Neural cell (in vitro differentiated cells): ENCODE results near the gene AHRR. TPM values are rescaled to one million over a fixed set of nuclear protein-coding genes. Genes with fewer than 3 reads are reported as not detected.

Experiments used
- H2AFZ ChIP-seq: fragments of 200-600, 300-800 bp; sonication (generic), shearing (Covaris generic); 2 replicates; pipeline ENCODE4 v1.6.0; 2014; ENCODE audit warnings: low read depth, mild to moderate bottlenecking, antibody characterized with exemption, low read length, moderate library complexity
- H3F3A ChIP-seq: fragments of 200-600 bp; shearing (Covaris generic); 2 replicates; pipeline ENCODE4 v1.6.1; 2016; ENCODE audit warnings: mild to moderate bottlenecking, moderate library complexity, mixed read lengths, antibody characterized with exemption, low read length; ENCODE audit not compliant: insufficient read depth, poor library complexity, severe bottlenecking
- H3K27ac ChIP-seq: fragments of 200-600, 300-800 bp; sonication (generic), shearing (Covaris generic); 2 replicates; pipeline ENCODE4 v1.5.1; 2014; ENCODE audit warnings: mild to moderate bottlenecking, low read length, moderate library complexity
- H3K27me3 ChIP-seq: fragments of 300-800, 200-600 bp; sonication (generic), shearing (Covaris generic); 2 replicates; pipeline ENCODE4 v1.6.0; 2014; ENCODE audit warnings: mild to moderate bottlenecking, low read depth, low read length, moderate library complexity; ENCODE audit not compliant: insufficient read depth
- H3K36me3 ChIP-seq: fragments of 300-800, 200-600 bp; sonication (generic), shearing (Covaris generic); 2 replicates; pipeline ENCODE4 v1.5.1; 2014; ENCODE audit warnings: mild to moderate bottlenecking, antibody characterized with exemption, low read length, moderate library complexity; ENCODE audit not compliant: insufficient read depth
- H3K4me2 ChIP-seq: fragments of 300-800, 200-600 bp; sonication (generic), shearing (Covaris generic); 2 replicates; pipeline ENCODE4 v1.6.0; 2014; ENCODE audit warnings: mild to moderate bottlenecking, low read length
- H3K4me3 ChIP-seq: fragments of 300-800, 200-600 bp; sonication (generic), shearing (Covaris generic); 2 replicates; pipeline ENCODE4 v1.5.1; 2014; ENCODE audit warnings: mild to moderate bottlenecking, low read length, moderate library complexity
- H3K79me2 ChIP-seq: fragments of 200-600 bp; shearing (Covaris generic); replicated peaks from 2 replicates; pipeline ENCODE4 v1.6.0; 2014; ENCODE audit warnings: mild to moderate bottlenecking, low read length, moderate library complexity; ENCODE audit not compliant: insufficient read depth
- H3K9ac ChIP-seq: fragments of 300-800, 200-600 bp; sonication (generic), shearing (Covaris generic); 2 replicates; pipeline ENCODE4 v1.6.1; 2016; ENCODE audit warnings: mild to moderate bottlenecking, low read length, mixed read lengths
- H3K9me2 ChIP-seq: fragments of 200-600 bp; shearing (Covaris generic); 2 replicates; pipeline ENCODE4 v1.6.1; 2016; ENCODE audit warnings: mild to moderate bottlenecking, low read length, mixed read lengths; ENCODE audit not compliant: insufficient read depth
- H3K9me3 ChIP-seq: fragments of 200-600, 300-800 bp; sonication (generic), shearing (Covaris generic); 2 replicates; pipeline ENCODE4 v1.6.1; 2016; ENCODE audit warnings: mild to moderate bottlenecking, mixed run types, low read length, moderate library complexity, mixed read lengths
- H4K20me1 ChIP-seq: fragments of 200-600 bp; shearing (Covaris generic); 2 replicates; pipeline ENCODE4 v1.6.1; 2016; ENCODE audit warnings: mild to moderate bottlenecking, mixed run types; ENCODE audit not compliant: insufficient read depth
- CTCF ChIP-seq: fragments of 450-650 bp; IDR thresholded peaks from 2 replicates; pipeline ENCODE4 v1.5.1; 2014; ENCODE audit warnings: antibody characterized with exemption, mild to moderate bottlenecking, moderate library complexity; ENCODE audit not compliant: poor library complexity, severe bottlenecking
- EP300 ChIP-seq: fragments of 450-650 bp; conservative IDR thresholded peaks from 2 replicates; pipeline ENCODE4 v1.6.1; 2014; ENCODE audit warnings: antibody characterized with exemption, mild to moderate bottlenecking, moderate library complexity; ENCODE audit not compliant: poor library complexity, severe bottlenecking
- EZH2 ChIP-seq: fragments of 200-600, 300-800 bp; shearing (Covaris generic), sonication (generic); IDR thresholded peaks from 2 replicates; pipeline ENCODE4 v1.6.1; 2014; ENCODE audit warnings: antibody characterized with exemption, low read length, borderline replicate concordance, mild to moderate bottlenecking; ENCODE audit not compliant: insufficient read depth, poor library complexity, severe bottlenecking
- MXI1 ChIP-seq: fragments of 450-650 bp; conservative IDR thresholded peaks from 2 replicates; pipeline ENCODE4 v1.6.1; 2014; ENCODE audit warnings: antibody characterized with exemption, mild to moderate bottlenecking; ENCODE audit not compliant: poor library complexity, severe bottlenecking
- POLR2AphosphoS5 ChIP-seq: IDR thresholded peaks from 2 replicates; pipeline ENCODE4 v1.6.1; 2012
- RAD21 ChIP-seq: fragments of 450-650 bp; conservative IDR thresholded peaks from 2 replicates; pipeline ENCODE4 v1.6.1; 2014; ENCODE audit warnings: antibody characterized with exemption, mild to moderate bottlenecking, moderate library complexity
- SMC3 ChIP-seq: fragments of 450-650 bp; conservative IDR thresholded peaks from 2 replicates; pipeline ENCODE4 v1.6.1; 2014; ENCODE audit warnings: antibody characterized with exemption, mild to moderate bottlenecking, moderate library complexity; ENCODE audit not compliant: poor library complexity
- TAF1 ChIP-seq: IDR thresholded peaks from 2 replicates; pipeline ENCODE4 v1.6.1; 2012; ENCODE audit warnings: low read depth
- polyA plus RNA-seq: library from polyadenylated mRNA; depleted of rRNA; stranded (reverse); fragments of >200 nt; gene quantifications from 2 replicates; pipeline ENCODE4 v1.2.3, GENCODE V29; 2014
- TF ChIP-seq, protein P1 (sequence below): IDR thresholded peaks from 2 replicates; pipeline ENCODE4 v1.6.1; 2012; ENCODE audit warnings: borderline replicate concordance

Gene AHRR
- polyA plus RNA-seq, 1 donor from 2014 or later, result 0.26 TPM

GRCh38 chr5:390623-391491, 69.3 kb downstream of the AHRR start:
- TF ChIP-seq TAF1 (no peak), RAD21 (no peak), POLR2AphosphoS5 (no peak), MXI1 (no peak), SMC3 (no peak), EZH2 (no peak), EP300 (no peak)
- TF ChIP-seq, protein P1, sequence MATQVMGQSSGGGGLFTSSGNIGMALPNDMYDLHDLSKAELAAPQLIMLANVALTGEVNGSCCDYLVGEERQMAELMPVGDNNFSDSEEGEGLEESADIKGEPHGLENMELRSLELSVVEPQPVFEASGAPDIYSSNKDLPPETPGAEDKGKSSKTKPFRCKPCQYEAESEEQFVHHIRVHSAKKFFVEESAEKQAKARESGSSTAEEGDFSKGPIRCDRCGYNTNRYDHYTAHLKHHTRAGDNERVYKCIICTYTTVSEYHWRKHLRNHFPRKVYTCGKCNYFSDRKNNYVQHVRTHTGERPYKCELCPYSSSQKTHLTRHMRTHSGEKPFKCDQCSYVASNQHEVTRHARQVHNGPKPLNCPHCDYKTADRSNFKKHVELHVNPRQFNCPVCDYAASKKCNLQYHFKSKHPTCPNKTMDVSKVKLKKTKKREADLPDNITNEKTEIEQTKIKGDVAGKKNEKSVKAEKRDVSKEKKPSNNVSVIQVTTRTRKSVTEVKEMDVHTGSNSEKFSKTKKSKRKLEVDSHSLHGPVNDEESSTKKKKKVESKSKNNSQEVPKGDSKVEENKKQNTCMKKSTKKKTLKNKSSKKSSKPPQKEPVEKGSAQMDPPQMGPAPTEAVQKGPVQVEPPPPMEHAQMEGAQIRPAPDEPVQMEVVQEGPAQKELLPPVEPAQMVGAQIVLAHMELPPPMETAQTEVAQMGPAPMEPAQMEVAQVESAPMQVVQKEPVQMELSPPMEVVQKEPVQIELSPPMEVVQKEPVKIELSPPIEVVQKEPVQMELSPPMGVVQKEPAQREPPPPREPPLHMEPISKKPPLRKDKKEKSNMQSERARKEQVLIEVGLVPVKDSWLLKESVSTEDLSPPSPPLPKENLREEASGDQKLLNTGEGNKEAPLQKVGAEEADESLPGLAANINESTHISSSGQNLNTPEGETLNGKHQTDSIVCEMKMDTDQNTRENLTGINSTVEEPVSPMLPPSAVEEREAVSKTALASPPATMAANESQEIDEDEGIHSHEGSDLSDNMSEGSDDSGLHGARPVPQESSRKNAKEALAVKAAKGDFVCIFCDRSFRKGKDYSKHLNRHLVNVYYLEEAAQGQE, result no peak
- H3K4me3 ChIP-seq, result no peak overlapping the region
- no peak overlapping the region for H2AFZ ChIP-seq
- H3K9me3 ChIP-seq, result no peaks in the 10 kb centered on the region
- H3K9me2 ChIP-seq, result no peaks in the 10 kb centered on the region
- no peaks in the 10 kb centered on the region for H3F3A ChIP-seq
- no peak overlapping the region for H3K9ac ChIP-seq
- H3K79me2 ChIP-seq, result no peaks in the 10 kb centered on the region
- H3K27ac ChIP-seq, result no peak overlapping the region
- no peak overlapping the region for H3K4me2 ChIP-seq
- no peaks in the 10 kb centered on the region for H3K27me3 ChIP-seq
- no peaks in the 10 kb centered on the region for H4K20me1 ChIP-seq
- H3K36me3 ChIP-seq, result no peaks in the 10 kb centered on the region

- no peaks in the 10 kb centered on the region for H4K20me1 ChIP-seq
- H3K4me3 ChIP-seq, result no peak overlapping the region
- no peak overlapping the region for H3K27ac ChIP-seq
- no peaks in the 10 kb centered on the region for H3K9me3 ChIP-seq
- no peak overlapping the region for H2AFZ ChIP-seq
- H3K36me3 ChIP-seq, result no peaks in the 10 kb centered on the region
- H3K27me3 ChIP-seq, result no peaks in the 10 kb centered on the region
- H3F3A ChIP-seq, result no peaks in the 10 kb centered on the region
- no peaks in the 10 kb centered on the region for H3K9me2 ChIP-seq
- TF ChIP-seq SMC3 (no peak), POLR2AphosphoS5 (no peak), EZH2 (no peak), CTCF (no peak), RAD21 (no peak), EP300 (no peak), TAF1 (no peak), MXI1 (no peak)
- TF ChIP-seq, protein P1, result no peak
- H3K9ac ChIP-seq, result no peak overlapping the region
- H3K79me2 ChIP-seq, result no peaks in the 10 kb centered on the region
- H3K4me2 ChIP-seq, result no peak overlapping the region
These were observed 71.0 kb downstream of the AHRR start for GRCh38 chr5:392431-392988.
